ENCODE measurements around the gene TMEM128. TPM values are rescaled to one million over a fixed set of nuclear protein-coding genes. Genes with fewer than 3 reads are reported as not detected.

The TMEM128 gene, protein sequence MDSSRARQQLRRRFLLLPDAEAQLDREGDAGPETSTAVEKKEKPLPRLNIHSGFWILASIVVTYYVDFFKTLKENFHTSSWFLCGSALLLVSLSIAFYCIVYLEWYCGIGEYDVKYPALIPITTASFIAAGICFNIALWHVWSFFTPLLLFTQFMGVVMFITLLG
- total RNA-seq (2021) (16.6 and 19.8 TPM in 2 replicates), Bru-seq, nascent RNA (percentile 82 among the genes with signal in this experiment), BruChase-seq, experiment 1, labeled RNA remaining after a 2-hour chase (percentile 79 among the genes with signal in this experiment), BruChase-seq, experiment 2, labeled RNA remaining after a 6-hour chase (percentile 80 among the genes with signal in this experiment)
- long read RNA-seq, transcript TMEM128-202 (5 exons, 1,221 nt): major isoform, 13 of 20 reads
- long read RNA-seq, partial matches to known transcripts: 2 of 20 reads
- long read RNA-seq, other reads (novel, unspliced or antisense): 4 of 20 reads

- Histone ChIP-seq H3K27ac (ENCODE audit: low read depth, low read length, poor library complexity, severe bottlenecking) (peak within 1 kb of the TSS; percentile 92), H3K36me3 (ENCODE audit: insufficient read depth, low read length, poor library complexity, severe bottlenecking) (peaks cover 16% of the 10 kb centered on the region), H3K4me3 (ENCODE audit: low read depth, low read length, poor library complexity, severe bottlenecking) (peak within 1 kb of the TSS; percentile 87), H3K27me3 (replicated peaks; ENCODE audit: insufficient read depth, low read depth, low read length, poor library complexity) (no peaks in the 10 kb centered on the region), H3K4me1 (ENCODE audit: insufficient read depth, low read length, poor library complexity, severe bottlenecking) (peaks cover 4% of the 10 kb centered on the region), H3K9me3 (ENCODE audit: low read depth, low read length, poor library complexity, severe bottlenecking) (no peaks in the 10 kb centered on the region)
- TF ChIP-seq EZH2 (IDR thresholded peaks at IDR 0.05; ENCODE audit: borderline replicate concordance, low read depth, low read length, poor library complexity, severe bottlenecking): no peak
- TF ChIP-seq, protein P1, sequence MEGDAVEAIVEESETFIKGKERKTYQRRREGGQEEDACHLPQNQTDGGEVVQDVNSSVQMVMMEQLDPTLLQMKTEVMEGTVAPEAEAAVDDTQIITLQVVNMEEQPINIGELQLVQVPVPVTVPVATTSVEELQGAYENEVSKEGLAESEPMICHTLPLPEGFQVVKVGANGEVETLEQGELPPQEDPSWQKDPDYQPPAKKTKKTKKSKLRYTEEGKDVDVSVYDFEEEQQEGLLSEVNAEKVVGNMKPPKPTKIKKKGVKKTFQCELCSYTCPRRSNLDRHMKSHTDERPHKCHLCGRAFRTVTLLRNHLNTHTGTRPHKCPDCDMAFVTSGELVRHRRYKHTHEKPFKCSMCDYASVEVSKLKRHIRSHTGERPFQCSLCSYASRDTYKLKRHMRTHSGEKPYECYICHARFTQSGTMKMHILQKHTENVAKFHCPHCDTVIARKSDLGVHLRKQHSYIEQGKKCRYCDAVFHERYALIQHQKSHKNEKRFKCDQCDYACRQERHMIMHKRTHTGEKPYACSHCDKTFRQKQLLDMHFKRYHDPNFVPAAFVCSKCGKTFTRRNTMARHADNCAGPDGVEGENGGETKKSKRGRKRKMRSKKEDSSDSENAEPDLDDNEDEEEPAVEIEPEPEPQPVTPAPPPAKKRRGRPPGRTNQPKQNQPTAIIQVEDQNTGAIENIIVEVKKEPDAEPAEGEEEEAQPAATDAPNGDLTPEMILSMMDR (conservative IDR thresholded peaks at IDR 0.05; ENCODE audit: low read depth, low read length): no peak
- BruUV-seq (replicated peaks): TSS peak; percentile 97
- CTCF ChIA-PET: interaction anchor here (0.6 kb wide), 1 partner anchor 139 kb away, joined by 4 read pairs; no protein-coding TSS in a partner anchor
- POLR2A ChIA-PET (ENCODE audit: low non-redundant PET): no interaction called here
- intact Hi-C loops (cut with micrococcal nuclease; ENCODE audit: unreplicated experiment): no loop called here
- peak; percentile 95 for DNase-seq (ENCODE audit: low spot score)
Measured at GRCh38 chr4:4248029-4248884, at the start of gene TMEM128. Gene TMEM128, minus strand, starts transcription at chr4:4248223. Its CDS starts 21 bp downstream, at chr4:4248202.

DNA sequence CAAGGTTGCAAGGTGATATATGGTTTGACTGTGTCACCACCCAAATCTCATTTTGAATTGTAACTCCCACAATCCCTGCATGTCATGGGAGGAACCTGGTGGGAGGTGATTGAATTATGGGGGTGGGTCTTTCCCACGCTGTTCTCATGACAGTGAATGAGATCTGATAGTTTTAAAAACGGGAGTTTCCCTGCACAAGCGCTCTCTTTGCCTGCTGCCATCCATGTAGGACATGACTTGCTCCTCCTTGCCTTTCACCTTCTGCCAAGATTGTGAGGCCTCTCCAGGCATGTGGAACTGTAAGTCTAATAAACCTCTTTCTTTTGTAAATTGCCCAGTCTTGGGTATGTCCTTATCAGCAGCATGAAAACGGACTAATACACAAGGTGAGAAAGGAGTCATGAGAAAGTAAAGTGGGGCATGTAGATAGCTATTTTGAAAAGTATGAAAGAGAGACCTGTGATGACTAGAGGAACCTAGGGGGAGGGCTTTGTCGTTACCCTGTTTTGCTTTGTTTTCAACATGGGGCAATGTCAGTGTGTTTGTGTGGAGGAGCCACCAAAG is 48.3 kb upstream of the TMEM128 start:
- Histone ChIP-seq H3K27ac (ENCODE audit: low read depth, low read length, poor library complexity, severe bottlenecking) (no peak overlapping the region), H3K27me3 (replicated peaks; ENCODE audit: insufficient read depth, low read depth, low read length, poor library complexity) (no peaks in the 10 kb centered on the region), H3K4me3 (ENCODE audit: low read depth, low read length, poor library complexity, severe bottlenecking) (no peak overlapping the region), H3K9me3 (ENCODE audit: low read depth, low read length, poor library complexity, severe bottlenecking) (no peaks in the 10 kb centered on the region), H3K36me3 (ENCODE audit: insufficient read depth, low read length, poor library complexity, severe bottlenecking) (no peaks in the 10 kb centered on the region), H3K4me1 (ENCODE audit: insufficient read depth, low read length, poor library complexity, severe bottlenecking) (peaks cover 1% of the 10 kb centered on the region)
- POLR2A ChIA-PET (ENCODE audit: low non-redundant PET): no interaction called here
- TF ChIP-seq EZH2 (IDR thresholded peaks at IDR 0.05; ENCODE audit: borderline replicate concordance, low read depth, low read length, poor library complexity, severe bottlenecking): no peak
- TF ChIP-seq, protein P1 (conservative IDR thresholded peaks at IDR 0.05; ENCODE audit: low read depth, low read length): no peak
- CTCF ChIA-PET: no interaction called here
- intact Hi-C loops (cut with micrococcal nuclease; ENCODE audit: unreplicated experiment): no loop called here
- no TSS peak for BruUV-seq (replicated peaks)
- no peak for DNase-seq (ENCODE audit: low spot score)

- Histone ChIP-seq H3K36me3 (ENCODE audit: insufficient read depth, low read length, poor library complexity, severe bottlenecking) (no peaks in the 10 kb centered on the region), H3K27me3 (replicated peaks; ENCODE audit: insufficient read depth, low read depth, low read length, poor library complexity) (no peaks in the 10 kb centered on the region), H3K9me3 (ENCODE audit: low read depth, low read length, poor library complexity, severe bottlenecking) (no peaks in the 10 kb centered on the region), H3K4me3 (ENCODE audit: low read depth, low read length, poor library complexity, severe bottlenecking) (no peak overlapping the region), H3K27ac (ENCODE audit: low read depth, low read length, poor library complexity, severe bottlenecking) (no peak overlapping the region), H3K4me1 (ENCODE audit: insufficient read depth, low read length, poor library complexity, severe bottlenecking) (peaks cover 14% of the 10 kb centered on the region)
- no peak for DNase-seq (ENCODE audit: low spot score)
- TF ChIP-seq, protein P1 (conservative IDR thresholded peaks at IDR 0.05; ENCODE audit: low read depth, low read length): no peak
- TF ChIP-seq EZH2 (IDR thresholded peaks at IDR 0.05; ENCODE audit: borderline replicate concordance, low read depth, low read length, poor library complexity, severe bottlenecking): no peak
- BruUV-seq (replicated peaks): no TSS peak
- intact Hi-C loops (cut with micrococcal nuclease; ENCODE audit: unreplicated experiment): no loop called here
- CTCF ChIA-PET: no interaction called here
- POLR2A ChIA-PET (ENCODE audit: low non-redundant PET): no interaction called here
Measured at GRCh38 chr4:4293279-4293678, 45.3 kb upstream of the TMEM128 start.
